Chondrocyte (in vitro differentiated cells): ENCODE measurements around the gene COX6A2. TPM values are rescaled to one million over a fixed set of nuclear protein-coding genes. Genes with fewer than 3 reads are reported as not detected.

ENCODE experiments used
- DNase-seq: peaks from one replicate; pipeline ENCODE4 v3.0.0; 2021; ENCODE audit warnings: mixed read lengths, low spot score
- H3K27ac Mint-ChIP-seq: one replicate; pipeline ENCODE4 v1.8.0; 2021; ENCODE audit warnings: mild to moderate bottlenecking, moderate library complexity, mixed read lengths; ENCODE audit not compliant: unreplicated experiment
- H3K27me3 Mint-ChIP-seq: 2 replicates; pipeline ENCODE4 v1.8.0; 2021; ENCODE audit warnings: low read depth, mixed read lengths
- H3K36me3 Mint-ChIP-seq: 2 replicates; pipeline ENCODE4 v1.8.0; 2021; ENCODE audit warnings: low read depth, mixed read lengths
- H3K4me1 Mint-ChIP-seq: 2 replicates; pipeline ENCODE4 v1.8.0; 2021; ENCODE audit warnings: low read depth, mild to moderate bottlenecking, mixed read lengths
- H3K4me3 Mint-ChIP-seq: one replicate; pipeline ENCODE4 v1.8.0; 2021; ENCODE audit warnings: mild to moderate bottlenecking, moderate library complexity, mixed read lengths; ENCODE audit not compliant: unreplicated experiment
- H3K9me3 Mint-ChIP-seq: 2 replicates; pipeline ENCODE4 v1.8.0; 2021; ENCODE audit warnings: low read depth, mixed read lengths
- CTCF ChIP-seq: fragments of 200-600 bp; sonication (generic); IDR thresholded peaks from 2 replicates; pipeline ENCODE4 v1.5.0; 2021; ENCODE audit warnings: antibody characterized with exemption, mild to moderate bottlenecking, moderate library complexity
- total RNA-seq: library from RNA; stranded (reverse); gene quantifications from 3 replicates; pipeline ENCODE4 v1.2.1, GENCODE V29; 2021

Gene COX6A2
- total RNA-seq, 1 donor from 2014 or later: not detected

- Mint-ChIP-seq H3K9me3 (no peaks in the 10 kb centered on the region), H3K4me3 (no peak overlapping the region), H3K27ac (peak overlapping the region; percentile 18), H3K27me3 (no peaks in the 10 kb centered on the region), H3K36me3 (peaks cover 17% of the 10 kb centered on the region), H3K4me1 (peaks cover 30% of the 10 kb centered on the region)
- no peak for TF ChIP-seq CTCF
- peak; percentile 48 for DNase-seq
Measured at GRCh38 chr16:31461201-31461920, 33.2 kb upstream of the COX6A2 start.

- TF ChIP-seq CTCF: peak; percentile 87
- peaks cover 15% of the 10 kb centered on the region for H3K36me3 Mint-ChIP-seq
- no peaks in the 10 kb centered on the region for H3K9me3 Mint-ChIP-seq
- DNase-seq: peak; percentile 18
- peak overlapping the region; percentile 97 for H3K27ac Mint-ChIP-seq
- H3K4me3 Mint-ChIP-seq: peak overlapping the region; percentile 87
- peaks cover 36% of the 10 kb centered on the region for H3K4me1 Mint-ChIP-seq
- H3K27me3 Mint-ChIP-seq: no peaks in the 10 kb centered on the region
Measured at GRCh38 chr16:31460582-31461002, 32.4 kb upstream of the COX6A2 start.

- Mint-ChIP-seq H3K36me3 (peaks cover 12% of the 10 kb centered on the region), H3K27ac (peak overlapping the region; percentile 97), H3K4me3 (peak overlapping the region; percentile 87), H3K27me3 (no peaks in the 10 kb centered on the region), H3K4me1 (peaks cover 43% of the 10 kb centered on the region), H3K9me3 (no peaks in the 10 kb centered on the region)
- no peak for TF ChIP-seq CTCF
- DNase-seq: peak; percentile 100
Measured at GRCh38 chr16:31459687-31460581, 31.8 kb upstream of the COX6A2 start.

GRCh38 chr16:31458844-31459686 is 30.9 kb upstream of the COX6A2 start, which contains the start of gene ARMC5:
Gene ARMC5, plus strand, starts transcription at chr16:31459501. Its CDS starts 24 bp downstream, at chr16:31459525.
- peak; percentile 98 for DNase-seq
- H3K36me3 Mint-ChIP-seq: peaks cover 9% of the 10 kb centered on the region
- H3K4me3 Mint-ChIP-seq: peak within 1 kb of the TSS; percentile 87
- peak; percentile 81 for TF ChIP-seq CTCF
- H3K27ac Mint-ChIP-seq: peak within 1 kb of the TSS; percentile 97
- peaks cover 50% of the 10 kb centered on the region for H3K4me1 Mint-ChIP-seq
- no peaks in the 10 kb centered on the region for H3K27me3 Mint-ChIP-seq
- H3K9me3 Mint-ChIP-seq: no peaks in the 10 kb centered on the region
